ENCODE measurements around the gene ARHGEF9. TPM values are rescaled to one million over a fixed set of nuclear protein-coding genes. Genes with fewer than 3 reads are reported as not detected.
A peak's percentile ranks its signal among the peaks of the same experiment; 100 is the strongest.

Gene ARHGEF9
- total and polyA plus RNA-seq, 2 donors (not counting 1 experiment from before 2014, with no cell fraction given), result 11.5 to 18.5 TPM

- H4K20me1 ChIP-seq (ENCODE audit: control insufficient read depth, extremely low read depth, insufficient read depth, low read length), result no peaks in the 10 kb centered on the region
- TF ChIP-seq CTCF (conservative IDR thresholded peaks at IDR 0.05 in 1 of 2, IDR thresholded peaks at IDR 0.05 in 1 of 2; ENCODE audit: low read depth in 1 of 2, low read length in 2 of 2) (no peak), EZH2 (IDR thresholded peaks at IDR 0.05; ENCODE audit: low read length, missing control alignments) (no peak)
- no peaks in the 10 kb centered on the region for H3K4me1 ChIP-seq (ENCODE audit: control insufficient read depth, extremely low read depth, insufficient read depth, low read length)
- no peak overlapping the region for H3K4me3 ChIP-seq (replicated peaks in 1 of 4; ENCODE audit: control extremely low read depth in 1 of 4, insufficient read depth in 1 of 4, low read depth in 3 of 4, low read length in 4 of 4)
- no peak overlapping the region for H2AFZ ChIP-seq (ENCODE audit: low read length)
- H3K36me3 ChIP-seq (ENCODE audit: control insufficient read depth, insufficient read depth, low read length), result no peaks in the 10 kb centered on the region
- H3K27ac ChIP-seq (ENCODE audit: insufficient read depth, low read length), result no peak overlapping the region
- H3K79me2 ChIP-seq (ENCODE audit: control insufficient read depth, insufficient read depth, low read length), result no peaks in the 10 kb centered on the region
- H3K27me3 ChIP-seq (ENCODE audit: control insufficient read depth, insufficient read depth, low read length), result no peaks in the 10 kb centered on the region
- H3K4me2 ChIP-seq (ENCODE audit: extremely low read depth, insufficient read depth, low read length), result no peak overlapping the region
- no peaks in the 10 kb centered on the region for H3K9me3 ChIP-seq (ENCODE audit: control insufficient read depth, insufficient read depth, low read depth, low read length)
- no peak overlapping the region for H3K9ac ChIP-seq (ENCODE audit: insufficient read depth, low read length)
- no peak for DNase-seq (ENCODE audit: low read depth in 2 of 2)
Measured at GRCh38 chrX:63708801-63709200, 76.2 kb downstream of the ARHGEF9 start.

- no peak overlapping the region for H3K4me3 ChIP-seq (replicated peaks in 1 of 4; ENCODE audit: control extremely low read depth in 1 of 4, insufficient read depth in 1 of 4, low read depth in 3 of 4, low read length in 4 of 4)
- H3K4me2 ChIP-seq (ENCODE audit: extremely low read depth, insufficient read depth, low read length), result no peak overlapping the region
- no peaks in the 10 kb centered on the region for H4K20me1 ChIP-seq (ENCODE audit: control insufficient read depth, extremely low read depth, insufficient read depth, low read length)
- H3K27ac ChIP-seq (ENCODE audit: insufficient read depth, low read length), result no peak overlapping the region
- DNase-seq (ENCODE audit: low read depth in 2 of 2), result no peak
- H3K9me3 ChIP-seq (ENCODE audit: control insufficient read depth, insufficient read depth, low read depth, low read length), result no peaks in the 10 kb centered on the region
- no peaks in the 10 kb centered on the region for H3K79me2 ChIP-seq (ENCODE audit: control insufficient read depth, insufficient read depth, low read length)
- H3K4me1 ChIP-seq (ENCODE audit: control insufficient read depth, extremely low read depth, insufficient read depth, low read length), result no peaks in the 10 kb centered on the region
- no peak overlapping the region for H2AFZ ChIP-seq (ENCODE audit: low read length)
- no peaks in the 10 kb centered on the region for H3K36me3 ChIP-seq (ENCODE audit: control insufficient read depth, insufficient read depth, low read length)
- TF ChIP-seq CTCF (conservative IDR thresholded peaks at IDR 0.05 in 1 of 2, IDR thresholded peaks at IDR 0.05 in 1 of 2; ENCODE audit: low read depth in 1 of 2, low read length in 2 of 2), result no peak
- no peak for TF ChIP-seq EZH2 (IDR thresholded peaks at IDR 0.05; ENCODE audit: low read length, missing control alignments)
- H3K27me3 ChIP-seq (ENCODE audit: control insufficient read depth, insufficient read depth, low read length), result no peaks in the 10 kb centered on the region
- H3K9ac ChIP-seq (ENCODE audit: insufficient read depth, low read length), result no peak overlapping the region
Measured at GRCh38 chrX:63702556-63702955, 82.5 kb downstream of the ARHGEF9 start.

- H3K4me2 ChIP-seq (ENCODE audit: extremely low read depth, insufficient read depth, low read length), result no peak overlapping the region
- H3K27me3 ChIP-seq (ENCODE audit: control insufficient read depth, insufficient read depth, low read length), result no peaks in the 10 kb centered on the region
- no peaks in the 10 kb centered on the region for H3K36me3 ChIP-seq (ENCODE audit: control insufficient read depth, insufficient read depth, low read length)
- no peak overlapping the region for H2AFZ ChIP-seq (ENCODE audit: low read length)
- H3K4me1 ChIP-seq (ENCODE audit: control insufficient read depth, extremely low read depth, insufficient read depth, low read length), result no peaks in the 10 kb centered on the region
- H3K4me3 ChIP-seq (replicated peaks in 1 of 4; ENCODE audit: control extremely low read depth in 1 of 4, insufficient read depth in 1 of 4, low read depth in 3 of 4, low read length in 4 of 4), result no peak overlapping the region
- no peaks in the 10 kb centered on the region for H4K20me1 ChIP-seq (ENCODE audit: control insufficient read depth, extremely low read depth, insufficient read depth, low read length)
- no peak overlapping the region for H3K27ac ChIP-seq (ENCODE audit: insufficient read depth, low read length)
- no peak for TF ChIP-seq EZH2 (IDR thresholded peaks at IDR 0.05; ENCODE audit: low read length, missing control alignments)
- peak; percentile 70 to 73 for TF ChIP-seq CTCF (conservative IDR thresholded peaks at IDR 0.05 in 1 of 2, IDR thresholded peaks at IDR 0.05 in 1 of 2; ENCODE audit: low read depth in 1 of 2, low read length in 2 of 2)
- H3K9ac ChIP-seq (ENCODE audit: insufficient read depth, low read length), result no peak overlapping the region
- H3K79me2 ChIP-seq (ENCODE audit: control insufficient read depth, insufficient read depth, low read length), result no peaks in the 10 kb centered on the region
- DNase-seq (ENCODE audit: low read depth in 2 of 2), result peak; percentile 32 to 48
- no peaks in the 10 kb centered on the region for H3K9me3 ChIP-seq (ENCODE audit: control insufficient read depth, insufficient read depth, low read depth, low read length)
Measured at GRCh38 chrX:63686878-63687714, 97.9 kb downstream of the ARHGEF9 start.

Measured in fibroblast of lung (primary cell).